H9 (cell line): ENCODE measurements around the gene LDB3. TPM values are rescaled to one million over a fixed set of nuclear protein-coding genes. Genes with fewer than 3 reads are reported as not detected.

Source experiments
- DNase-seq: peaks from one replicate; pipeline ENCODE4 v3.0.0-alpha.2; 2017
- H2AFZ ChIP-seq: one replicate; pipeline ENCODE4 v1.6.1; 2013; ENCODE audit warnings: mild to moderate bottlenecking, low read length, control low read depth, moderate library complexity
- H2AK5ac ChIP-seq: 2 replicates; pipeline ENCODE4 v1.6.1; 2013; ENCODE audit warnings: low read length, control low read depth, mixed read lengths; ENCODE audit not compliant: insufficient read length
- H2BK120ac ChIP-seq: one replicate; pipeline ENCODE4 v1.6.1; 2013; ENCODE audit warnings: low read depth, mild to moderate bottlenecking, low read length, control low read depth, inconsistent platforms; ENCODE audit not compliant: poor library complexity, severe bottlenecking
- H2BK12ac ChIP-seq: 2 replicates; pipeline ENCODE4 v1.6.1; 2013; ENCODE audit warnings: low read length, control low read depth, mixed read lengths, low read depth; ENCODE audit not compliant: insufficient read length
- H2BK15ac ChIP-seq: 2 replicates; pipeline ENCODE4 v1.6.1; 2013; ENCODE audit warnings: low read depth, low read length, control low read depth
- H2BK20ac ChIP-seq: one replicate; pipeline ENCODE4 v1.6.1; 2013; ENCODE audit warnings: low read depth, mild to moderate bottlenecking, low read length, control low read depth, inconsistent platforms; ENCODE audit not compliant: poor library complexity, severe bottlenecking
- H2BK5ac ChIP-seq: 2 replicates; pipeline ENCODE4 v1.6.1; 2013; ENCODE audit warnings: low read length, control low read depth, mixed read lengths; ENCODE audit not compliant: insufficient read length
- H3K14ac ChIP-seq: 2 replicates; pipeline ENCODE4 v1.6.1; 2013; ENCODE audit warnings: low read length, control low read depth; ENCODE audit not compliant: insufficient read depth
- H3K18ac ChIP-seq: 2 replicates; pipeline ENCODE4 v1.6.1; 2013; ENCODE audit warnings: low read depth, mild to moderate bottlenecking, mixed read lengths, low read length, control low read depth; ENCODE audit not compliant: insufficient read length
- H3K23ac ChIP-seq: 2 replicates; pipeline ENCODE4 v1.6.1; 2013; ENCODE audit warnings: low read length, control low read depth, mixed read lengths, low read depth; ENCODE audit not compliant: insufficient read length
- H3K23me2 ChIP-seq: 2 replicates; pipeline ENCODE4 v1.6.1; 2013; ENCODE audit warnings: low read depth, mild to moderate bottlenecking, mixed read lengths, low read length, control low read depth; ENCODE audit not compliant: insufficient read length, poor library complexity, severe bottlenecking
- H3K27ac ChIP-seq: 2 replicates; pipeline ENCODE4 v1.5.1; 2013; ENCODE audit warnings: low read length, control low read depth, mixed read lengths, low read depth; ENCODE audit not compliant: insufficient read length
- H3K27me3 ChIP-seq: 2 replicates; pipeline ENCODE4 v1.6.1; 2013; ENCODE audit warnings: low read length, control low read depth, inconsistent platforms; ENCODE audit not compliant: insufficient read depth
- H3K4ac ChIP-seq: 2 replicates; pipeline ENCODE4 v1.6.1; 2013; ENCODE audit warnings: low read depth, mild to moderate bottlenecking, control low read depth, inconsistent platforms, low read length, moderate library complexity
- H3K4me1 ChIP-seq: 2 replicates; pipeline ENCODE4 v1.6.1; 2013; ENCODE audit warnings: low read length, control low read depth, inconsistent platforms; ENCODE audit not compliant: insufficient read depth
- H3K4me2 ChIP-seq: 2 replicates; pipeline ENCODE4 v1.6.1; 2013; ENCODE audit warnings: low read length, control low read depth, mixed read lengths; ENCODE audit not compliant: insufficient read length, insufficient read depth
- H3K56ac ChIP-seq: 2 replicates; pipeline ENCODE4 v1.6.1; 2013; ENCODE audit warnings: low read depth, mild to moderate bottlenecking, mixed read lengths, low read length, control low read depth; ENCODE audit not compliant: insufficient read length
- H3K79me1 ChIP-seq: 2 replicates; pipeline ENCODE4 v1.6.1; 2013; ENCODE audit warnings: low read depth, mild to moderate bottlenecking, moderate library complexity, low read length, control low read depth, inconsistent platforms; ENCODE audit not compliant: insufficient read depth, poor library complexity, severe bottlenecking
- H3K79me2 ChIP-seq: 2 replicates; pipeline ENCODE4 v1.6.1; 2013; ENCODE audit warnings: low read length, control low read depth, inconsistent platforms; ENCODE audit not compliant: insufficient read depth
- H3K9ac ChIP-seq: 2 replicates; pipeline ENCODE4 v1.6.1; 2013; ENCODE audit warnings: low read length, control low read depth, mixed read lengths; ENCODE audit not compliant: insufficient read length; ENCODE audit errors: extremely low read depth
- H3K9me3 ChIP-seq: one replicate; pipeline ENCODE4 v1.6.1; 2013; ENCODE audit warnings: low read depth, low read length, inconsistent platforms; ENCODE audit not compliant: control insufficient read depth
- H3T11ph ChIP-seq: one replicate; pipeline ENCODE4 v1.6.1; 2013; ENCODE audit warnings: mild to moderate bottlenecking, low read length, control low read depth, inconsistent platforms
- H4K20me1 ChIP-seq: one replicate; pipeline ENCODE4 v1.6.1; 2013; ENCODE audit not compliant: control insufficient read depth, insufficient read length, insufficient read depth
- H4K5ac ChIP-seq: 2 replicates; pipeline ENCODE4 v1.6.1; 2013; ENCODE audit warnings: low read depth, mild to moderate bottlenecking, mixed read lengths, low read length, control low read depth; ENCODE audit not compliant: insufficient read length
- H4K8ac ChIP-seq: replicated peaks from 2 replicates; pipeline ENCODE4 v1.6.1; 2013; ENCODE audit warnings: low read length, control low read depth, mixed read lengths, low read depth; ENCODE audit not compliant: insufficient read length
- H4K91ac ChIP-seq: 2 replicates; pipeline ENCODE4 v1.6.1; 2013; ENCODE audit warnings: low read depth, mild to moderate bottlenecking, moderate library complexity, mixed read lengths, low read length, control low read depth; ENCODE audit not compliant: insufficient read length
- H3K27ac Mint-ChIP-seq, 3 experiments: 2 replicates in 2 of 3; 3 replicates in 1 of 3; pipeline ENCODE4 v1.8.0; 2020 to 2021; ENCODE audit warnings: mixed read lengths in 3 of 3, mild to moderate bottlenecking in 1 of 3, moderate library complexity in 1 of 3
- H3K27me3 Mint-ChIP-seq: 2 replicates; pipeline ENCODE4 v1.8.0; 2021; ENCODE audit warnings: low read depth, mild to moderate bottlenecking, moderate library complexity, mixed read lengths
- H3K36me3 Mint-ChIP-seq, 3 experiments: 2 replicates in 2 of 3; 3 replicates in 1 of 3; pipeline ENCODE4 v1.8.0; 2020 to 2021; ENCODE audit warnings: low read depth in 3 of 3, mixed read lengths in 3 of 3; ENCODE audit not compliant: insufficient read depth in 1 of 3
- H3K4me1 Mint-ChIP-seq, 2 experiments: 2 replicates each; pipeline ENCODE4 v1.8.0; 2020; ENCODE audit warnings: mixed read lengths in 2 of 2
- H3K4me3 Mint-ChIP-seq, 2 experiments: 2 replicates in 1 of 2; 3 replicates in 1 of 2; pipeline ENCODE4 v1.8.0; 2020 to 2021; ENCODE audit warnings: mild to moderate bottlenecking in 2 of 2, mixed read lengths in 2 of 2, moderate library complexity in 1 of 2
- H3K9me3 Mint-ChIP-seq, 2 experiments: 2 replicates in 1 of 2; 3 replicates in 1 of 2; pipeline ENCODE4 v1.8.0; 2020; ENCODE audit warnings: mild to moderate bottlenecking in 2 of 2, mixed read lengths in 2 of 2, moderate library complexity in 1 of 2
- WGBS: extraction: QIAGEN DNeasy Blood & Tissue Kit; methylation state at CpG from one replicate; pipeline ENCODE4 v1.1.7; 2013; ENCODE audit warnings: missing lambda C conversion rate, low lambda C conversion rate, mixed read lengths; ENCODE audit not compliant: insufficient read length; ENCODE audit errors: extremely low coverage; 5-methylcytosine and 5-hydroxymethylcytosine counted together
- total RNA-seq: library from RNA; stranded (reverse); gene quantifications from 2 replicates; pipeline ENCODE4 v1.2.1, GENCODE V29; 2021
- TF ChIP-seq, protein P1 (sequence below): fragments of 200-600 bp; sonication (generic); conservative IDR thresholded peaks from 3 replicates; pipeline ENCODE4 v1.8.0; 2021; ENCODE audit warnings: antibody characterized with exemption, mild to moderate bottlenecking

Gene LDB3
- total RNA-seq, 1 experiment from 2014 or later, result 0.17 TPM

DNA sequence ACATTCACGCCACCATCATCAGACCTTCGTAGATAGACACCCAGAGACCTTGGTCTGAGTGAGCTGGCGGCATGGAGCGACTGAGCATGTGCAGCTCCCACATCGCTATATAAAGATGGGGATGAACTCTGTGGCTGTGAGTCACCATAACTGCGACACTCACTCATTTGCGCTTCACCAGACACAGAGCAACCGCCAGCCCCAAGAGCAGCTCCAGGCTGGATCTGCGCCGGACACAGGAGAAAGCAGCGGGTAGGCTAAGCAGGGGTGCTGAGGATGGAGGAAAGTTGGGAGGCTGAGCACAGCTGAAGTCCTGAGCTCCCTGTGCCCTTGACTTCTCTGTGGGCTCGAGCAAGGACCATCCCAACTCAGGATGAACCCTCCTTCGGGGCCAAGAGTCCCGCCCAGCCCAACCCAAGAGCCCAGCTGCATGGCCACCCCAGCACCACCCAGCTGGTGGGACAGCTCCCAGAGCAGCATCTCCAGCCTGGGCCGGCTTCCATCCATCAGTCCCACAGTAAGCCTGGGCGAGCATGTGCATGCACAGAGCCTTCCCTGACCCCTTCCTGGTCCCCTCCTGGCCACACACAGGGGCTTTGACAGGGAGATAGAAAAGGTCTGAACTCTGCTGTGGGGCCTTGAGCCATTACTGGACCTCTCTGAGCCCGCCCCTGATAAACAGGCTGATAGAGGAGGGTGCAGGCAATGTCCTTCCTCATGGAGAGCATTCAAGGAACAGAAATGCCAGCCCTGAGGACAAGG, 13.7 kb upstream of the LDB3 start, which contains the start of gene OPN4:
Gene OPN4 (plus strand): TSS at position 137 of the 762 bp plus-strand sequence. CDS start 237 bp downstream, at position 374.
- Histone ChIP-seq H3K14ac (no peak within 1 kb of the TSS), H3K23me2 (no peaks in the 10 kb centered on the region), H3K18ac (no peak within 1 kb of the TSS), H2BK5ac (no peak within 1 kb of the TSS), H2BK15ac (no peak within 1 kb of the TSS), H3K23ac (no peak within 1 kb of the TSS), H3K4me1 (no peaks in the 10 kb centered on the region), H3K4me2 (no peak within 1 kb of the TSS), H2BK120ac (no peak within 1 kb of the TSS), H4K91ac (no peak within 1 kb of the TSS), H2BK12ac (no peak within 1 kb of the TSS), H3K27ac (no peak within 1 kb of the TSS), H2BK20ac (no peak within 1 kb of the TSS), H4K5ac (no peak within 1 kb of the TSS), H3K4ac (no peak within 1 kb of the TSS), H3K9ac (no peak within 1 kb of the TSS), H3K9me3 (no peaks in the 10 kb centered on the region), H2AFZ (no peak within 1 kb of the TSS), H3T11ph (no peak within 1 kb of the TSS), H3K79me1 (no peaks in the 10 kb centered on the region), H2AK5ac (no peak within 1 kb of the TSS), H3K56ac (no peak within 1 kb of the TSS), H4K8ac (no peak within 1 kb of the TSS), H4K20me1 (no peaks in the 10 kb centered on the region), H3K79me2 (no peaks in the 10 kb centered on the region), H3K27me3 (no peaks in the 10 kb centered on the region)
- TF ChIP-seq, protein P1, sequence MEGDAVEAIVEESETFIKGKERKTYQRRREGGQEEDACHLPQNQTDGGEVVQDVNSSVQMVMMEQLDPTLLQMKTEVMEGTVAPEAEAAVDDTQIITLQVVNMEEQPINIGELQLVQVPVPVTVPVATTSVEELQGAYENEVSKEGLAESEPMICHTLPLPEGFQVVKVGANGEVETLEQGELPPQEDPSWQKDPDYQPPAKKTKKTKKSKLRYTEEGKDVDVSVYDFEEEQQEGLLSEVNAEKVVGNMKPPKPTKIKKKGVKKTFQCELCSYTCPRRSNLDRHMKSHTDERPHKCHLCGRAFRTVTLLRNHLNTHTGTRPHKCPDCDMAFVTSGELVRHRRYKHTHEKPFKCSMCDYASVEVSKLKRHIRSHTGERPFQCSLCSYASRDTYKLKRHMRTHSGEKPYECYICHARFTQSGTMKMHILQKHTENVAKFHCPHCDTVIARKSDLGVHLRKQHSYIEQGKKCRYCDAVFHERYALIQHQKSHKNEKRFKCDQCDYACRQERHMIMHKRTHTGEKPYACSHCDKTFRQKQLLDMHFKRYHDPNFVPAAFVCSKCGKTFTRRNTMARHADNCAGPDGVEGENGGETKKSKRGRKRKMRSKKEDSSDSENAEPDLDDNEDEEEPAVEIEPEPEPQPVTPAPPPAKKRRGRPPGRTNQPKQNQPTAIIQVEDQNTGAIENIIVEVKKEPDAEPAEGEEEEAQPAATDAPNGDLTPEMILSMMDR, result no peak
- Mint-ChIP-seq H3K27ac (no peak within 1 kb of the TSS), H3K4me3 (no peak within 1 kb of the TSS), H3K36me3 (no peaks in the 10 kb centered on the region), H3K9me3 (no peaks in the 10 kb centered on the region), H3K4me1 (peaks cover 11 to 12% of the 10 kb centered on the region in 2 experiments), H3K27me3 (no peaks in the 10 kb centered on the region; the same call in 1 of the 2 replicates)
- no CpG with 5 or more reads among the region's 17 CpGs for WGBS
- no peak for DNase-seq
